DOHH2 (cell line): ENCODE measurements around the gene SSC5D.

ENCODE experiments used
- H3F3A ChIP-seq: fragments of 200-600 bp; sonication (generic), shearing (Covaris generic); 2 replicates; pipeline ENCODE4 v1.6.0; 2016; ENCODE audit warnings: antibody characterized with exemption, mild to moderate bottlenecking; ENCODE audit not compliant: control insufficient read depth, insufficient read depth
- H3K27ac ChIP-seq: fragments of 200-600 bp; sonication (generic); 2 replicates; pipeline ENCODE4 v1.5.1; 2014; ENCODE audit warnings: low read depth, mild to moderate bottlenecking, low read length, moderate library complexity
- H3K27me3 ChIP-seq: fragments of 200-600 bp; sonication (generic); 2 replicates; pipeline ENCODE4 v1.6.1; 2014; ENCODE audit warnings: mild to moderate bottlenecking, low read length, mixed read lengths; ENCODE audit not compliant: control insufficient read depth
- H3K36me3 ChIP-seq: fragments of 200-600 bp; sonication (generic); 2 replicates; pipeline ENCODE4 v1.6.1; 2014; ENCODE audit warnings: mild to moderate bottlenecking, low read length, moderate library complexity, mixed read lengths; ENCODE audit not compliant: control insufficient read depth
- H3K4me1 ChIP-seq: fragments of 200-600 bp; sonication (generic); 2 replicates; pipeline ENCODE4 v1.6.1; 2014; ENCODE audit warnings: mild to moderate bottlenecking, low read length, mixed read lengths; ENCODE audit not compliant: control insufficient read depth
- H3K4me2 ChIP-seq: fragments of 200-600 bp; sonication (generic); 2 replicates; pipeline ENCODE4 v1.6.0; 2014; ENCODE audit warnings: mild to moderate bottlenecking, low read length, moderate library complexity
- H3K4me3 ChIP-seq: fragments of 200-600 bp; sonication (generic); 2 replicates; pipeline ENCODE4 v1.5.1; 2014; ENCODE audit warnings: mild to moderate bottlenecking, low read length, mixed read lengths
- H3K79me2 ChIP-seq: fragments of 200-600 bp; sonication (generic); 2 replicates; pipeline ENCODE4 v1.6.1; 2014; ENCODE audit warnings: mild to moderate bottlenecking, low read length, mixed read lengths; ENCODE audit not compliant: control insufficient read depth
- H3K9me2 ChIP-seq: fragments of 200-600 bp; sonication (generic); replicated peaks from 2 replicates; pipeline ENCODE4 v1.6.1; 2014; ENCODE audit warnings: mild to moderate bottlenecking, low read length, mixed read lengths; ENCODE audit not compliant: control insufficient read depth
- H3K9me3 ChIP-seq: fragments of 200-600 bp; sonication (generic); 2 replicates; pipeline ENCODE4 v1.6.1; 2014; ENCODE audit warnings: antibody characterized with exemption, low read length, mixed read lengths; ENCODE audit not compliant: control insufficient read depth, insufficient read depth
- H4K20me1 ChIP-seq: fragments of 200-600 bp; sonication (generic); 2 replicates; pipeline ENCODE4 v1.6.0; 2014; ENCODE audit warnings: low read depth, mild to moderate bottlenecking, antibody characterized with exemption, low read length, moderate library complexity; ENCODE audit not compliant: control insufficient read depth, insufficient read depth
- CTCF ChIP-seq: fragments of 200-600 bp; sonication (generic); IDR thresholded peaks from one replicate; pipeline ENCODE4 v1.5.1; 2014; ENCODE audit warnings: antibody characterized with exemption, mild to moderate bottlenecking, low read depth, low read length; ENCODE audit not compliant: poor library complexity, severe bottlenecking
- EZH2phosphoT487 ChIP-seq: fragments of 200-600 bp; sonication (generic); IDR thresholded peaks from 2 replicates; pipeline ENCODE4 v1.6.1; 2017; ENCODE audit warnings: borderline replicate concordance, mild to moderate bottlenecking, antibody characterized with exemption, low read length, moderate library complexity, mixed read lengths

The SSC5D gene

GRCh38 chr19:55478364-55478763 lies 9.9 kb upstream of the SSC5D start:
- Histone ChIP-seq H3K4me2 (peak overlapping the region; percentile 73; the same call in 1 of the 2 replicates), H3K4me3 (no peak overlapping the region; the same call in 1 of the 2 replicates)
- TF ChIP-seq EZH2phosphoT487 (no peak), CTCF (no peak)

GRCh38 chr19:55479045-55479444 lies 9.2 kb upstream of the SSC5D start:
- Histone ChIP-seq H4K20me1 (no peaks in the 10 kb centered on the region), H3K4me2 (no peak overlapping the region), H3K9me3 (no peaks in the 10 kb centered on the region), H3K79me2 (peaks cover 24% of the 10 kb centered on the region), H3F3A (no peaks in the 10 kb centered on the region), H3K27me3 (no peaks in the 10 kb centered on the region), H3K9me2 (no peaks in the 10 kb centered on the region), H3K27ac (no peak overlapping the region), H3K4me3 (no peak overlapping the region), H3K36me3 (peaks cover 5% of the 10 kb centered on the region), H3K4me1 (peaks cover 28% of the 10 kb centered on the region)
- TF ChIP-seq CTCF (no peak), EZH2phosphoT487 (no peak)

More at GRCh38 chr19:55478364-55478763, 9.9 kb upstream of the SSC5D start:
- H3K4me1 ChIP-seq, result peaks cover 24% of the 10 kb centered on the region
- H3F3A ChIP-seq, result no peaks in the 10 kb centered on the region
- no peaks in the 10 kb centered on the region for H3K27me3 ChIP-seq
- H3K36me3 ChIP-seq, result peaks cover under 1% of the 10 kb centered on the region
- no peak overlapping the region for H3K27ac ChIP-seq
- H4K20me1 ChIP-seq, result no peaks in the 10 kb centered on the region
- H3K79me2 ChIP-seq, result peaks cover 24% of the 10 kb centered on the region
- H3K9me3 ChIP-seq, result no peaks in the 10 kb centered on the region
- H3K9me2 ChIP-seq, result no peaks in the 10 kb centered on the region

GRCh38 chr19:55479451-55480230 lies 8.6 kb upstream of the SSC5D start:
- Histone ChIP-seq H3K9me2 (no peaks in the 10 kb centered on the region), H3K27ac (no peak overlapping the region), H3F3A (no peaks in the 10 kb centered on the region), H3K79me2 (peaks cover 24% of the 10 kb centered on the region), H3K36me3 (peaks cover 5% of the 10 kb centered on the region), H3K9me3 (no peaks in the 10 kb centered on the region), H3K27me3 (no peaks in the 10 kb centered on the region), H4K20me1 (no peaks in the 10 kb centered on the region), H3K4me2 (no peak overlapping the region), H3K4me1 (peaks cover 34% of the 10 kb centered on the region), H3K4me3 (no peak overlapping the region)
- no peak for TF ChIP-seq EZH2phosphoT487
- no peak for TF ChIP-seq CTCF
